GM12878 (cell line): Measurements from ENCODE around the gene BNIP3. TPM values are rescaled to one million over a fixed set of nuclear protein-coding genes. Genes with fewer than 3 reads are reported as not detected.

Source experiments
- HSF1 ChIP-seq: fragments of 150-350 bp; IDR thresholded peaks from 2 replicates; pipeline ENCODE4 v1.6.1; 2014; ENCODE audit warnings: mild to moderate bottlenecking, low read depth, low read length
- MEF2B ChIP-seq: fragments of 450-650 bp; IDR thresholded peaks from 2 replicates; pipeline ENCODE4 v1.6.1; 2018; ENCODE audit warnings: mild to moderate bottlenecking, moderate library complexity; ENCODE audit not compliant: partially characterized antibody, poor library complexity, severe bottlenecking
- NKRF ChIP-seq: fragments of 450-650 bp; conservative IDR thresholded peaks from 2 replicates; pipeline ENCODE4 v1.6.1; 2017; ENCODE audit warnings: mild to moderate bottlenecking, moderate library complexity
- NR2C2 ChIP-seq: IDR thresholded peaks from 2 replicates; pipeline ENCODE4 v1.6.1; 2011; ENCODE audit warnings: borderline replicate concordance, low read depth; ENCODE audit not compliant: control insufficient read depth, insufficient read length
- NRF1 ChIP-seq: conservative IDR thresholded peaks from 2 replicates; pipeline ENCODE4 v1.6.1; 2011; ENCODE audit warnings: mild to moderate bottlenecking, low read depth, low read length, improper control_type of control experiment
- POU2F2 ChIP-seq: IDR thresholded peaks from 3 replicates; pipeline ENCODE4 v1.6.1; 2011; ENCODE audit warnings: low read depth, mild to moderate bottlenecking, low read length, borderline replicate concordance
- TAF1 ChIP-seq: IDR thresholded peaks from 2 replicates; pipeline ENCODE4 v1.6.1; 2011; ENCODE audit warnings: mild to moderate bottlenecking, low read depth, low read length, borderline replicate concordance
- TBL1XR1 ChIP-seq: IDR thresholded peaks from 2 replicates; pipeline ENCODE4 v1.6.1; 2012; ENCODE audit warnings: low read depth, low read length, improper control_type of control experiment
- YBX1 ChIP-seq: fragments of 450-650 bp; IDR thresholded peaks from 2 replicates; pipeline ENCODE4 v1.6.1; 2016; ENCODE audit warnings: antibody characterized with exemption
- ZNF207 ChIP-seq: fragments of 450-650 bp; IDR thresholded peaks from 2 replicates; pipeline ENCODE4 v1.6.1; 2014; ENCODE audit warnings: antibody characterized with exemption, mild to moderate bottlenecking, borderline replicate concordance
- polyA plus RNA-seq, 11 experiments: library from polyadenylated mRNA; depleted of rRNA in 4 of 11; unstranded in 6 of 11; stranded (reverse) in 5 of 11; fragments of >200 nt; fragmentation: Nextera tagmentation in 4 of 11; fragmentation: Illumina TruSeq in 1 of 11; extraction: Ambion mirVana in 4 of 11; extraction: Trizol in 1 of 11; gene quantifications; 1 replicate in 1 of 11; 2 replicates in 10 of 11; pipeline versions ENCODE4 v1.2.1 to v1.2.3, GENCODE V29; 2011 to 2016; ENCODE audit warnings: inconsistent platforms in 2 of 11, missing spikeins in 2 of 11, low read depth in 1 of 11
- total RNA-seq, 4 experiments: library from RNA; depleted of rRNA in 3 of 4; stranded (reverse); fragments of >200 nt in 3 of 4; fragmentation: Illumina TruSeq in 1 of 4; extraction: Trizol in 1 of 4; gene quantifications; 2 replicates each; pipeline versions ENCODE4 v1.2.1 to v1.2.3, GENCODE V29; 2013 to 2021
- TF ChIP-seq, protein P1 (sequence below): fragments of 150-350 bp; IDR thresholded peaks from 2 replicates; pipeline ENCODE4 v1.6.1; 2016; ENCODE audit warnings: low read depth, low read length
- TF ChIP-seq, protein P2 (sequence below): fragments of 450-650 bp; IDR thresholded peaks from 2 replicates; pipeline ENCODE4 v1.6.1; 2018; ENCODE audit warnings: borderline replicate concordance, mild to moderate bottlenecking; ENCODE audit not compliant: partially characterized antibody

The BNIP3 gene
- total and polyA plus RNA-seq, 10 of the 15 experiments (the other 5 are each of a cell fraction or from before 2014, with no cell fraction given) = 7.7 to 122 (median 29.9) TPM

DNA sequence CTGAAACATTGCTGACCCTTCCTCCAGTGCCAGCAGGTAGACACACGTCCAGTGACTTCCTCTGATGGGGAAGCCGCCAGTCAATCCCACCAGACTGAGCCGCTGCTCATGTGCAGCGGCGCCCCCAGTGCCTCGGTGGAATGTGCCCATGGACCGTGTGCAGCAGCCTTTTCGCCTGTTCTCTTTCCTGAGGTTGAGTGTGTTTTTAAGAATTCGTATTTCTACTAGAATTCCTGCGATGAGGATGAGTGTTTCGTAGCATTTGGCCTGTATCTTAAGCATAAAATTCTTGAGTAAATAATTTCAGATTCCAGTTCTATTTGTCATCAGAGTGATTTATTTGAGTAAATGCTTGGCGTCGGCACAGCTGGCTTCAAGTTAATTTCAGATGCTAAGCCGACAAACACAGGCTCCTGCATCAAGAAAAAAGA is 35.4 kb downstream of the BNIP3 start (continued):
- no peak for TF ChIP-seq HSF1
- TF ChIP-seq TAF1 = no peak
- TF ChIP-seq ZNF207 = no peak
- TF ChIP-seq POU2F2 = no peak
- no peak for TF ChIP-seq TBL1XR1
- TF ChIP-seq NKRF = no peak
- TF ChIP-seq NRF1 = no peak
- TF ChIP-seq, protein P1, sequence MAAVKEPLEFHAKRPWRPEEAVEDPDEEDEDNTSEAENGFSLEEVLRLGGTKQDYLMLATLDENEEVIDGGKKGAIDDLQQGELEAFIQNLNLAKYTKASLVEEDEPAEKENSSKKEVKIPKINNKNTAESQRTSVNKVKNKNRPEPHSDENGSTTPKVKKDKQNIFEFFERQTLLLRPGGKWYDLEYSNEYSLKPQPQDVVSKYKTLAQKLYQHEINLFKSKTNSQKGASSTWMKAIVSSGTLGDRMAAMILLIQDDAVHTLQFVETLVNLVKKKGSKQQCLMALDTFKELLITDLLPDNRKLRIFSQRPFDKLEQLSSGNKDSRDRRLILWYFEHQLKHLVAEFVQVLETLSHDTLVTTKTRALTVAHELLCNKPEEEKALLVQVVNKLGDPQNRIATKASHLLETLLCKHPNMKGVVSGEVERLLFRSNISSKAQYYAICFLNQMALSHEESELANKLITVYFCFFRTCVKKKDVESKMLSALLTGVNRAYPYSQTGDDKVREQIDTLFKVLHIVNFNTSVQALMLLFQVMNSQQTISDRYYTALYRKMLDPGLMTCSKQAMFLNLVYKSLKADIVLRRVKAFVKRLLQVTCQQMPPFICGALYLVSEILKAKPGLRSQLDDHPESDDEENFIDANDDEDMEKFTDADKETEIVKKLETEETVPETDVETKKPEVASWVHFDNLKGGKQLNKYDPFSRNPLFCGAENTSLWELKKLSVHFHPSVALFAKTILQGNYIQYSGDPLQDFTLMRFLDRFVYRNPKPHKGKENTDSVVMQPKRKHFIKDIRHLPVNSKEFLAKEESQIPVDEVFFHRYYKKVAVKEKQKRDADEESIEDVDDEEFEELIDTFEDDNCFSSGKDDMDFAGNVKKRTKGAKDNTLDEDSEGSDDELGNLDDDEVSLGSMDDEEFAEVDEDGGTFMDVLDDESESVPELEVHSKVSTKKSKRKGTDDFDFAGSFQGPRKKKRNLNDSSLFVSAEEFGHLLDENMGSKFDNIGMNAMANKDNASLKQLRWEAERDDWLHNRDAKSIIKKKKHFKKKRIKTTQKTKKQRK = no peak
- no peak for TF ChIP-seq NR2C2
- TF ChIP-seq MEF2B = no peak
- TF ChIP-seq YBX1 = no peak
- TF ChIP-seq, protein P2, sequence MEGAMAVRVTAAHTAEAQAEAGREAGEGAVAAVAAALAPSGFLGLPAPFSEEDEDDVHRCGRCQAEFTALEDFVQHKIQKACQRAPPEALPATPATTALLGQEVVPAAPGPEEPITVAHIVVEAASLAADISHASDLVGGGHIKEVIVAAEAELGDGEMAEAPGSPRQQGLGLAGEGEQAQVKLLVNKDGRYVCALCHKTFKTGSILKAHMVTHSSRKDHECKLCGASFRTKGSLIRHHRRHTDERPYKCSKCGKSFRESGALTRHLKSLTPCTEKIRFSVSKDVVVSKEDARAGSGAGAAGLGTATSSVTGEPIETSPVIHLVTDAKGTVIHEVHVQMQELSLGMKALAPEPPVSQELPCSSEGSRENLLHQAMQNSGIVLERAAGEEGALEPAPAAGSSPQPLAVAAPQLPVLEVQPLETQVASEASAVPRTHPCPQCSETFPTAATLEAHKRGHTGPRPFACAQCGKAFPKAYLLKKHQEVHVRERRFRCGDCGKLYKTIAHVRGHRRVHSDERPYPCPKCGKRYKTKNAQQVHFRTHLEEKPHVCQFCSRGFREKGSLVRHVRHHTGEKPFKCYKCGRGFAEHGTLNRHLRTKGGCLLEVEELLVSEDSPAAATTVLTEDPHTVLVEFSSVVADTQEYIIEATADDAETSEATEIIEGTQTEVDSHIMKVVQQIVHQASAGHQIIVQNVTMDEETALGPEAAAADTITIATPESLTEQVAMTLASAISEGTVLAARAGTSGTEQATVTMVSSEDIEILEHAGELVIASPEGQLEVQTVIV = no peak
